HCT116 (cell line): ENCODE results near the gene SSC4D. TPM values are rescaled to one million over a fixed set of nuclear protein-coding genes. Genes with fewer than 3 reads are reported as not detected.

Experiments used
- ATAC-seq: fragments of 200-7000 bp; cut with Tn5 transposase; 2 replicates; pipeline ENCODE4 v1.9.1; 2020; ENCODE audit warnings: mild to moderate bottlenecking, moderate library complexity
- BruUV-seq: library from RNA; stranded (reverse); fragments of 400-500 nt; replicated peaks from 2 replicates; lab custom pipeline; 2021; lab: Mats Ljungman, UMichigan
- CTCF ChIA-PET: fragments of 300-600 bp; sonication (Branson Sonifier 250); formaldehyde crosslinking; loops from one replicate; lab custom pipeline; 2021; ENCODE audit warnings: antibody characterized with exemption; lab: Charles Lee
- POLR2A ChIA-PET: fragments of 300-600, 350-600 bp; sonication (Branson Sonifier 250); formaldehyde crosslinking; loops from one replicate; lab custom pipeline; 2021; ENCODE audit warnings: antibody characterized with exemption; lab: Charles Lee
- RAD21 ChIA-PET, 2 experiments: fragments of 300-600 bp; sonication (Branson Sonifier 250); formaldehyde crosslinking; loops; one replicate each; lab custom pipeline; 2023; ENCODE audit warnings: low total read pairs in 2 of 2; ENCODE audit not compliant: uncharacterized antibody in 2 of 2, unreplicated experiment in 2 of 2, low non-redundant PET in 1 of 2; lab: Charles Lee
- DNase-seq: peaks from one replicate; pipeline ENCODE4 v3.0.0-alpha.2; 2010; ENCODE audit warnings: low read depth, low spot score
- H2AFZ ChIP-seq: fragments of 200-600 bp; shearing (Covaris generic), sonication (generic); 2 replicates; pipeline ENCODE4 v1.6.1; 2017; ENCODE audit warnings: low read depth, mixed run types, mixed read lengths, antibody characterized with exemption, low read length; ENCODE audit not compliant: poor library complexity, severe bottlenecking
- H3K27ac ChIP-seq: 2 replicates; pipeline ENCODE4 v1.5.1; 2012; ENCODE audit warnings: low read depth, low read length
- H3K27me3 ChIP-seq: fragments of 200-600 bp; sonication (generic); 2 replicates; pipeline ENCODE4 v1.6.1; 2016; ENCODE audit warnings: mixed run types, low read length, mixed read lengths; ENCODE audit not compliant: insufficient read depth
- H3K36me3 ChIP-seq, 2 experiments: fragments of 200-500 bp in 1 of 2; fragments of 200-600 bp in 1 of 2; sonication (Bioruptor generic) in 1 of 2; sonication (generic) in 1 of 2; 2 replicates each; pipeline versions ENCODE4 v1.5.1 to v1.6.1; 2014 to 2016; ENCODE audit warnings: low read length in 2 of 2, inconsistent platforms in 1 of 2, mixed read lengths in 1 of 2, mixed run types in 1 of 2; ENCODE audit not compliant: insufficient read depth in 2 of 2, control insufficient read depth in 1 of 2
- H3K4me1 ChIP-seq, 2 experiments: fragments of 200-600 bp in 1 of 2; sonication (generic) in 1 of 2; 2 replicates each; pipeline versions ENCODE4 v1.5.1 to v1.6.1; 2012 to 2017; ENCODE audit warnings: low read length in 2 of 2, inconsistent platforms in 1 of 2, mild to moderate bottlenecking in 1 of 2, mixed read lengths in 1 of 2, mixed run types in 1 of 2, moderate library complexity in 1 of 2; ENCODE audit not compliant: insufficient read depth in 2 of 2, control insufficient read depth in 1 of 2
- H3K4me2 ChIP-seq: fragments of 200-600 bp; sonication (generic); 2 replicates; pipeline ENCODE4 v1.6.1; 2017; ENCODE audit warnings: mixed run types, low read length, mixed read lengths
- H3K4me3 ChIP-seq, 2 experiments: fragments of 200-600 bp in 1 of 2; sonication (generic) in 1 of 2; replicated peaks in 1 of 2; 2 replicates each; pipeline ENCODE4 v1.5.1; 2011 to 2016; ENCODE audit warnings: low read length in 2 of 2, control low read depth in 1 of 2, low read depth in 1 of 2, mild to moderate bottlenecking in 1 of 2, mixed read lengths in 1 of 2, mixed run types in 1 of 2
- H3K79me2 ChIP-seq: fragments of 200-600 bp; sonication (generic); 2 replicates; pipeline ENCODE4 v1.6.1; 2017; ENCODE audit warnings: mild to moderate bottlenecking, mixed run types, low read length, moderate library complexity, mixed read lengths; ENCODE audit not compliant: insufficient read depth
- H3K9ac ChIP-seq: fragments of 200-600 bp; sonication (generic); 2 replicates; pipeline ENCODE4 v1.6.1; 2016; ENCODE audit warnings: low read length, mixed read lengths
- H3K9me2 ChIP-seq: fragments of 200-600 bp; sonication (generic), shearing (Covaris generic); 2 replicates; pipeline ENCODE4 v1.6.1; 2017; ENCODE audit warnings: mixed run types, mild to moderate bottlenecking, moderate library complexity; ENCODE audit not compliant: insufficient read depth
- H3K9me3 ChIP-seq, 2 experiments: fragments of 200-500 bp in 1 of 2; fragments of 200-600 bp in 1 of 2; sonication (Bioruptor generic) in 1 of 2; sonication (generic) in 1 of 2; 2 replicates each; pipeline ENCODE4 v1.6.1; 2014 to 2017; ENCODE audit warnings: low read length in 2 of 2, mixed read lengths in 2 of 2, inconsistent platforms in 1 of 2, low read depth in 1 of 2, mild to moderate bottlenecking in 1 of 2, mixed run types in 1 of 2, moderate library complexity in 1 of 2; ENCODE audit not compliant: control insufficient read depth in 1 of 2, insufficient read depth in 1 of 2
- H4K20me1 ChIP-seq: fragments of 200-600 bp; sonication (generic), shearing (Covaris generic); 2 replicates; pipeline ENCODE4 v1.6.1; 2017; ENCODE audit warnings: mixed run types, mild to moderate bottlenecking, moderate library complexity; ENCODE audit not compliant: insufficient read depth
- CBX3 ChIP-seq: IDR thresholded peaks from 2 replicates; pipeline ENCODE4 v1.6.1; 2012; ENCODE audit warnings: low read depth
- CEBPB ChIP-seq: IDR thresholded peaks from 2 replicates; pipeline ENCODE4 v1.6.1; 2012; ENCODE audit warnings: low read depth
- CTCF ChIP-seq, 3 experiments: fragments of 200-600 bp in 1 of 3; sonication (generic) in 1 of 3; IDR thresholded peaks in 2 of 3; conservative IDR thresholded peaks in 1 of 3; 2 replicates each; pipeline ENCODE4 v1.5.1; 2012 to 2017; ENCODE audit warnings: low read depth in 2 of 3, low read length in 2 of 3, antibody characterized with exemption in 1 of 3, borderline replicate concordance in 1 of 3, control low read depth in 1 of 3, mild to moderate bottlenecking in 1 of 3, mixed read lengths in 1 of 3, mixed run types in 1 of 3, moderate library complexity in 1 of 3; ENCODE audit not compliant: insufficient read depth in 1 of 3
- EGR1 ChIP-seq: IDR thresholded peaks from 2 replicates; pipeline ENCODE4 v1.6.1; 2012; ENCODE audit warnings: low read depth
- EZH2 ChIP-seq: fragments of 200-600 bp; sonication (generic); IDR thresholded peaks from 2 replicates; pipeline ENCODE4 v1.6.1; 2017; ENCODE audit warnings: antibody characterized with exemption, mixed run types
- JUND ChIP-seq: IDR thresholded peaks from 2 replicates; pipeline ENCODE4 v1.6.1; 2012
- POLR2AphosphoS5 ChIP-seq: IDR thresholded peaks from 2 replicates; pipeline ENCODE4 v1.6.1; 2011; ENCODE audit warnings: mild to moderate bottlenecking, low read depth, low read length, moderate library complexity
- RAD21 ChIP-seq: IDR thresholded peaks from 2 replicates; pipeline ENCODE4 v1.6.1; 2012; ENCODE audit warnings: low read depth, mild to moderate bottlenecking
- SIN3A ChIP-seq: IDR thresholded peaks from 2 replicates; pipeline ENCODE4 v1.6.1; 2012; ENCODE audit warnings: low read depth
- SP1 ChIP-seq: IDR thresholded peaks from 2 replicates; pipeline ENCODE4 v1.6.1; 2012; ENCODE audit warnings: low read depth
- SRF ChIP-seq: IDR thresholded peaks from 2 replicates; pipeline ENCODE4 v1.6.1; 2012; ENCODE audit warnings: low read depth
- YY1 ChIP-seq: IDR thresholded peaks from 2 replicates; pipeline ENCODE4 v1.6.1; 2011; ENCODE audit warnings: low read length, low read depth, moderate library complexity, mild to moderate bottlenecking; ENCODE audit not compliant: insufficient replicate concordance; ENCODE audit errors: extremely low read depth
- intact Hi-C: fragments of 100-400 bp; cut with micrococcal nuclease; formaldehyde crosslinking; loops from 2 replicates; pipeline ENCODE4 v1.10.0; 2022
- total RNA-seq: library from RNA; stranded (reverse); gene quantifications from one replicate; pipeline ENCODE4 v1.2.1, GENCODE V29; 2021; ENCODE audit not compliant: unreplicated experiment
- TF ChIP-seq, protein P1 (sequence below): IDR thresholded peaks from 2 replicates; pipeline ENCODE4 v1.6.1; 2012; ENCODE audit warnings: low read depth
- TF ChIP-seq, protein P2 (sequence below): IDR thresholded peaks from 2 replicates; pipeline ENCODE4 v1.6.1; 2012
- TF ChIP-seq, protein P3 (sequence below): IDR thresholded peaks from 2 replicates; pipeline ENCODE4 v1.6.1; 2012

The SSC4D gene
- total RNA-seq, 1 experiment from 2014 or later: 1.1 TPM

DNA sequence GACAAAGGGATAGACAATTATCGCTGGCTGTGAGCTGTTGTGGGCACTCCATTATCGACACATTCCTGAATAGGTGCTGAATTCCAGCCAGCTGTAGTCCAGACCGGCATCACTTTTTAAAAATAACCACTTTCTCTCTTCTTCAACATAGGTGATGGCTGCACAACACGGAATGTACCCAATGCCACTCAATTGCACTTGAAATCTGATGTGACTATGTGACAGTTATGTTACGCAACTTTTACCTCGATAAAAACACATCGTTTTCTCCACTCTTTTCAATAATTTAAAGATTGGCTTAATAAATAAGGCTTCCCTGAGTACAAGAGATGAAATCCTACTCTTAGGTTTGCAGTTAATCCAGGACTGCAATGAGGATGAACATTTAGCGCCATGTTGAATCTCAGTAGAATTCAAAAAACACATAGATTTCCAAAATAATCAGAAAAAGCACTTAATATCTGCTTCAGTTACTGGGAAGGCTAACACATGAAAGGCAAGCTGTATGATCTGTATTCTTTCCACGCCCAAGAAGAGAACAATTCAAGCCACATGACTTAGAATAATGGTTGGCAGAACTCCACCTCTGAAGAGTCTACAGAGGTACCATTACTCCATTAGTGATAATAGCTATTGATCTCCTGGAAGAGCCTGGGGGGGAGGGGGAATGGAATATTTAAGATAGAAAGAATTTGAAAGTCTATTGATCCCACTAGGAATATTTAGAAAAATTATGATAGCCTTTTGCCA is 54.3 kb downstream of the SSC4D start (continued):
- TF ChIP-seq, protein P1, sequence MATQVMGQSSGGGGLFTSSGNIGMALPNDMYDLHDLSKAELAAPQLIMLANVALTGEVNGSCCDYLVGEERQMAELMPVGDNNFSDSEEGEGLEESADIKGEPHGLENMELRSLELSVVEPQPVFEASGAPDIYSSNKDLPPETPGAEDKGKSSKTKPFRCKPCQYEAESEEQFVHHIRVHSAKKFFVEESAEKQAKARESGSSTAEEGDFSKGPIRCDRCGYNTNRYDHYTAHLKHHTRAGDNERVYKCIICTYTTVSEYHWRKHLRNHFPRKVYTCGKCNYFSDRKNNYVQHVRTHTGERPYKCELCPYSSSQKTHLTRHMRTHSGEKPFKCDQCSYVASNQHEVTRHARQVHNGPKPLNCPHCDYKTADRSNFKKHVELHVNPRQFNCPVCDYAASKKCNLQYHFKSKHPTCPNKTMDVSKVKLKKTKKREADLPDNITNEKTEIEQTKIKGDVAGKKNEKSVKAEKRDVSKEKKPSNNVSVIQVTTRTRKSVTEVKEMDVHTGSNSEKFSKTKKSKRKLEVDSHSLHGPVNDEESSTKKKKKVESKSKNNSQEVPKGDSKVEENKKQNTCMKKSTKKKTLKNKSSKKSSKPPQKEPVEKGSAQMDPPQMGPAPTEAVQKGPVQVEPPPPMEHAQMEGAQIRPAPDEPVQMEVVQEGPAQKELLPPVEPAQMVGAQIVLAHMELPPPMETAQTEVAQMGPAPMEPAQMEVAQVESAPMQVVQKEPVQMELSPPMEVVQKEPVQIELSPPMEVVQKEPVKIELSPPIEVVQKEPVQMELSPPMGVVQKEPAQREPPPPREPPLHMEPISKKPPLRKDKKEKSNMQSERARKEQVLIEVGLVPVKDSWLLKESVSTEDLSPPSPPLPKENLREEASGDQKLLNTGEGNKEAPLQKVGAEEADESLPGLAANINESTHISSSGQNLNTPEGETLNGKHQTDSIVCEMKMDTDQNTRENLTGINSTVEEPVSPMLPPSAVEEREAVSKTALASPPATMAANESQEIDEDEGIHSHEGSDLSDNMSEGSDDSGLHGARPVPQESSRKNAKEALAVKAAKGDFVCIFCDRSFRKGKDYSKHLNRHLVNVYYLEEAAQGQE: no peak
- TF ChIP-seq, protein P2, sequence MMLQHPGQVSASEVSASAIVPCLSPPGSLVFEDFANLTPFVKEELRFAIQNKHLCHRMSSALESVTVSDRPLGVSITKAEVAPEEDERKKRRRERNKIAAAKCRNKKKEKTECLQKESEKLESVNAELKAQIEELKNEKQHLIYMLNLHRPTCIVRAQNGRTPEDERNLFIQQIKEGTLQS: no peak
- TF ChIP-seq SRF: no peak
- TF ChIP-seq CBX3: no peak

- H4K20me1 ChIP-seq: peaks cover 61% of the 10 kb centered on the region; the same call in 1 of the 2 replicates
- RAD21 ChIA-PET: no interaction called here
- no peaks in the 10 kb centered on the region for H3K27me3 ChIP-seq
- H3K9me2 ChIP-seq: no peaks in the 10 kb centered on the region
- peaks cover 92% of the 10 kb centered on the region for H3K79me2 ChIP-seq
- BruUV-seq: no TSS peak
- no peak for ATAC-seq
- H2AFZ ChIP-seq: no peak overlapping the region
- no peak overlapping the region for H3K9ac ChIP-seq
- no peak overlapping the region for H3K4me3 ChIP-seq
- no peak overlapping the region for H3K4me2 ChIP-seq
- peaks cover 6 to 44% of the 10 kb centered on the region in 2 experiments; a peak in 3 of 4 replicates for H3K4me1 ChIP-seq
- H3K9me3 ChIP-seq: no peaks in the 10 kb centered on the region
- intact Hi-C loops: no loop called here
- CTCF ChIA-PET: no interaction called here
- POLR2A ChIA-PET: interaction anchor here (0.9 kb wide), 1 partner anchor 10 kb away, joined by 3 read pairs; no protein-coding TSS in a partner anchor
- H3K36me3 ChIP-seq: peaks cover 14 to 64% of the 10 kb centered on the region in 2 experiments
- no peak overlapping the region for H3K27ac ChIP-seq
- DNase-seq: no peak
- TF ChIP-seq EGR1: no peak
- no peak for TF ChIP-seq RAD21
- no peak for TF ChIP-seq YY1
- TF ChIP-seq SP1: no peak
- TF ChIP-seq JUND: no peak
- TF ChIP-seq CEBPB: no peak
- TF ChIP-seq, protein P1: no peak
- TF ChIP-seq, protein P3, sequence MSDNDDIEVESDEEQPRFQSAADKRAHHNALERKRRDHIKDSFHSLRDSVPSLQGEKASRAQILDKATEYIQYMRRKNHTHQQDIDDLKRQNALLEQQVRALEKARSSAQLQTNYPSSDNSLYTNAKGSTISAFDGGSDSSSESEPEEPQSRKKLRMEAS: no peak
- no peak for TF ChIP-seq CTCF (IDR thresholded peaks at IDR 0.05 in 2 of 3, conservative IDR thresholded peaks at IDR 0.05 in 1 of 3; ENCODE audit: borderline replicate concordance in 1 of 3, insufficient read depth in 1 of 3, low read depth in 2 of 3, low read length in 2 of 3)
- TF ChIP-seq SIN3A: no peak
- no peak for TF ChIP-seq SRF
- no peak for TF ChIP-seq POLR2AphosphoS5
- no peak for TF ChIP-seq EZH2
Measured at GRCh38 chr7:76354516-76354915, 55.0 kb downstream of the SSC4D start.
